Measurements from ENCODE around the gene NUP214. TPM values are rescaled to one million over a fixed set of nuclear protein-coding genes. Genes with fewer than 3 reads are reported as not detected.
"Not testable (repeated sequence)": the region's sequence is repeated elsewhere in the genome, so short reads cannot be mapped to it uniquely, and the experiment has no call there.

Gene NUP214
- total RNA-seq, 1 donor from 2014 or later = 32.6 TPM

GRCh38 chr9:131153595-131153994, 28.2 kb downstream of the NUP214 start:
- peaks cover 35% of the 10 kb centered on the region for H3K36me3 Mint-ChIP-seq (ENCODE audit: low read depth)
- no peak overlapping the region for H3K4me3 Mint-ChIP-seq (ENCODE audit: unreplicated experiment)
- no peaks in the 10 kb centered on the region for H3K27me3 Mint-ChIP-seq (ENCODE audit: low read depth)
- H3K9me3 Mint-ChIP-seq (ENCODE audit: low read depth) = peaks cover 6% of the 10 kb centered on the region
- no peak for DNase-seq (ENCODE audit: low spot score)
- H3K27ac Mint-ChIP-seq (ENCODE audit: unreplicated experiment) = no peak overlapping the region
- H3K4me1 Mint-ChIP-seq (ENCODE audit: low read depth) = no peaks in the 10 kb centered on the region
- no peak for TF ChIP-seq CTCF (IDR thresholded peaks at IDR 0.05)

GRCh38 chr9:131158673-131159072, 33.3 kb downstream of the NUP214 start:
- H3K4me3 Mint-ChIP-seq (ENCODE audit: unreplicated experiment); H3K27me3 Mint-ChIP-seq (ENCODE audit: low read depth); H3K9me3 Mint-ChIP-seq (ENCODE audit: low read depth); DNase-seq (ENCODE audit: low spot score); H3K4me1 Mint-ChIP-seq (ENCODE audit: low read depth); H3K27ac Mint-ChIP-seq (ENCODE audit: unreplicated experiment): not testable (repeated sequence)
- H3K36me3 Mint-ChIP-seq (ENCODE audit: low read depth) = peaks cover 41% of the 10 kb centered on the region

DNA sequence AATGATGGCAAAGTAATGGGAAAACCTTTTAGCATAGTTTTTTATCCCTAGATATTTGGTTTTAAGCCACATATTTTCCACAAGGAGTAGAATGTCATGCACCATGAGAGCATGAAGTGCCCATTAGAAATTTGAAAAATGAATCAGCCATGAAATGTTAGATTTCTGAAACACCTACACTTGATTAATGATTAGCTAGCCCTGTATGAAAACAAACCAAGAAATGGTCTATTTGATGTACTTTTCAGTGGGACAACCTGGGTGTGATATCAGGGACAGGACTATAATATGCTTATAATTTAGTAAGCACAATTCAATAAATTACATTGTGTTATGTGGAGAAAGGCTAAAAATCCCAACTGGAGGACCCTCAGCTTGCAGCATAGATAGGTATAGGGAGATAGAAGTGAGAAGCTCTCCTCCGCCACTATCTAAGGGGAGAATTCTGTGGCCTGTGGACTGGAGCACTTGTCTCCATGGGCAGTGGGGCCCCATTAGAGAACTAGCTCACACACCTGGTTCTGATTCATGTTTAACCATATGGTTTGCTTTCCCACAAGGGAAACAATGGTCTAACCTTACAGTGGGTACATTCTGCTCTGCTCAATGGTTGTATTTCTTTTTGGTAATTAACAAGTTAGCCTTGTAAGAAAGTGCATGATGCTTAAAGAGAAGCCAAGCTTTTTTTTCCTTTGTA, 35.2 kb downstream of the NUP214 start:
- H3K36me3 Mint-ChIP-seq (ENCODE audit: low read depth) = peaks cover 29% of the 10 kb centered on the region
- H3K4me1 Mint-ChIP-seq (ENCODE audit: low read depth) = no peaks in the 10 kb centered on the region
- H3K27me3 Mint-ChIP-seq (ENCODE audit: low read depth) = no peaks in the 10 kb centered on the region
- H3K4me3 Mint-ChIP-seq (ENCODE audit: unreplicated experiment) = no peak overlapping the region
- no peaks in the 10 kb centered on the region for H3K9me3 Mint-ChIP-seq (ENCODE audit: low read depth)
- TF ChIP-seq CTCF (IDR thresholded peaks at IDR 0.05) = no peak
- no peak for DNase-seq (ENCODE audit: low spot score)
- H3K27ac Mint-ChIP-seq (ENCODE audit: unreplicated experiment) = no peak overlapping the region

GRCh38 chr9:131161585-131161984, 36.2 kb downstream of the NUP214 start:
- H3K27ac Mint-ChIP-seq (ENCODE audit: unreplicated experiment) = no peak overlapping the region
- no peak overlapping the region for H3K4me3 Mint-ChIP-seq (ENCODE audit: unreplicated experiment)
- H3K27me3 Mint-ChIP-seq (ENCODE audit: low read depth) = no peaks in the 10 kb centered on the region
- DNase-seq (ENCODE audit: low spot score) = no peak
- H3K36me3 Mint-ChIP-seq (ENCODE audit: low read depth) = peaks cover 22% of the 10 kb centered on the region
- TF ChIP-seq CTCF (IDR thresholded peaks at IDR 0.05) = no peak
- no peaks in the 10 kb centered on the region for H3K4me1 Mint-ChIP-seq (ENCODE audit: low read depth)
- no peaks in the 10 kb centered on the region for H3K9me3 Mint-ChIP-seq (ENCODE audit: low read depth)

GRCh38 chr9:131162886-131163285, 37.5 kb downstream of the NUP214 start:
- Mint-ChIP-seq H3K9me3 (ENCODE audit: low read depth) (no peaks in the 10 kb centered on the region), H3K4me1 (ENCODE audit: low read depth) (no peaks in the 10 kb centered on the region), H3K36me3 (ENCODE audit: low read depth) (peaks cover 18% of the 10 kb centered on the region), H3K4me3 (ENCODE audit: unreplicated experiment) (no peak overlapping the region), H3K27me3 (ENCODE audit: low read depth) (no peaks in the 10 kb centered on the region), H3K27ac (ENCODE audit: unreplicated experiment) (no peak overlapping the region)
- TF ChIP-seq CTCF (IDR thresholded peaks at IDR 0.05) = no peak
- DNase-seq (ENCODE audit: low spot score) = no peak

DNA sequence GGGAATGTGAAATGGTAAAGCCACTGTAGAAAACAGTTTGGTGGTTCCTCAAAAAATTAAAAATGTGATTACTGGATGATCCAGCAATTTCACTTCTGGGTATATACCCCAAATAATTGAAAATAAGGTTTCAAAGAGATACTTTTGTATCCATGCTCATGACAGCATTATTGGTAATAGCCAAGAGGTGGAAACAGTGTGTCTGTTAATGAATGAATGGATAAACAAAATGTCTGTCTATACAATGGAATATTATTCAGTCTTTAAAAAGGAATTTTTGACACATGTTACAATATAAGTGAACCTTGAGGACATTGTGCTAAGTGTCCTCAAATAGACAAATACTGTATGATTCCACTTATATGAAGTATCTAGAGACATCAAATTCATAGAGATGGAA, 40.1 kb downstream of the NUP214 start:
- Mint-ChIP-seq H3K27ac (ENCODE audit: unreplicated experiment) (no peak overlapping the region), H3K4me3 (ENCODE audit: unreplicated experiment) (no peak overlapping the region), H3K36me3 (ENCODE audit: low read depth) (peaks cover 15% of the 10 kb centered on the region), H3K9me3 (ENCODE audit: low read depth) (no peaks in the 10 kb centered on the region), H3K4me1 (ENCODE audit: low read depth) (no peaks in the 10 kb centered on the region), H3K27me3 (ENCODE audit: low read depth) (no peaks in the 10 kb centered on the region)
- DNase-seq (ENCODE audit: low spot score) = no peak
- TF ChIP-seq CTCF (IDR thresholded peaks at IDR 0.05) = no peak
